ENCODE results near the gene ZFPM1. TPM values are rescaled to one million over a fixed set of nuclear protein-coding genes. Genes with fewer than 3 reads are reported as not detected.

Gene ZFPM1
- total RNA-seq, 1 experiment from 2014 or later, result 14.6 TPM

GRCh38 chr16:88549671-88550245, 96.7 kb downstream of the ZFPM1 start:
- RAD21 ChIA-PET (ENCODE audit: low non-redundant PET in 1 of 2, low total read pairs in 2 of 2, uncharacterized antibody in 2 of 2, unreplicated experiment in 2 of 2), result no interaction called here
- no peak overlapping the region for H3K4me2 ChIP-seq (ENCODE audit: low read length)
- no TSS peak for BruUV-seq (replicated peaks)
- H3K27ac ChIP-seq (ENCODE audit: low read depth, low read length), result no peak overlapping the region
- H2AFZ ChIP-seq (ENCODE audit: low read depth, low read length, poor library complexity, severe bottlenecking), result no peak overlapping the region
- H3K27me3 ChIP-seq (ENCODE audit: insufficient read depth, low read length), result peaks cover 21% of the 10 kb centered on the region; the same call in 1 of the 2 replicates
- intact Hi-C loops (cut with micrococcal nuclease), result no loop called here
- no peak overlapping the region for H3K9ac ChIP-seq (ENCODE audit: low read length)
- ATAC-seq (no peak), DNase-seq (ENCODE audit: low read depth, low spot score) (no peak)
- no peaks in the 10 kb centered on the region for H3K9me3 ChIP-seq (ENCODE audit: control insufficient read depth in 1 of 2, insufficient read depth in 1 of 2, low read depth in 1 of 2, low read length in 2 of 2)
- no peaks in the 10 kb centered on the region for H3K79me2 ChIP-seq (ENCODE audit: insufficient read depth, low read length)
- CTCF ChIA-PET, result interaction anchor here (0.6 to 1.2 kb wide), 2 partner anchors 9 to 10 kb away, joined by 3 read pairs; no protein-coding TSS in a partner anchor
- POLR2A ChIA-PET, result no interaction called here
- H4K20me1 ChIP-seq (ENCODE audit: insufficient read depth), result no peaks in the 10 kb centered on the region
- no peak for TF ChIP-seq TCF7L2 (IDR thresholded peaks at IDR 0.05; ENCODE audit: borderline replicate concordance, extremely low read depth, insufficient read depth, insufficient read length)
- no peak for TF ChIP-seq EGR1 (IDR thresholded peaks at IDR 0.05; ENCODE audit: low read depth)
- no peak for TF ChIP-seq REST (IDR thresholded peaks at IDR 0.05; ENCODE audit: low read depth)
- TF ChIP-seq JUND (IDR thresholded peaks at IDR 0.05), result no peak
- TF ChIP-seq EZH2phosphoT487 (IDR thresholded peaks at IDR 0.05; ENCODE audit: borderline replicate concordance), result no peak
- TF ChIP-seq SP1 (IDR thresholded peaks at IDR 0.05; ENCODE audit: low read depth), result no peak
- TF ChIP-seq EZH2 (IDR thresholded peaks at IDR 0.05), result no peak
- TF ChIP-seq ZFX (IDR thresholded peaks at IDR 0.05), result no peak
- no peak for TF ChIP-seq POLR2AphosphoS5 (IDR thresholded peaks at IDR 0.05; ENCODE audit: low read depth, low read length)
- TF ChIP-seq CEBPB (IDR thresholded peaks at IDR 0.05; ENCODE audit: low read depth), result no peak
- no peak for TF ChIP-seq ATF3 (IDR thresholded peaks at IDR 0.05)
- TF ChIP-seq FOSL1 (IDR thresholded peaks at IDR 0.05; ENCODE audit: low read depth), result no peak
- TF ChIP-seq ZBTB33 (IDR thresholded peaks at IDR 0.05; ENCODE audit: extremely low read depth, insufficient replicate concordance, low read length), result no peak
- no peak for TF ChIP-seq CTCF (IDR thresholded peaks at IDR 0.05 in 2 of 3, conservative IDR thresholded peaks at IDR 0.05 in 1 of 3; ENCODE audit: borderline replicate concordance in 1 of 3, insufficient read depth in 1 of 3, low read depth in 2 of 3, low read length in 2 of 3)
- TF ChIP-seq SIN3A (IDR thresholded peaks at IDR 0.05; ENCODE audit: low read depth), result no peak
- no peak for TF ChIP-seq ZNF274 (IDR thresholded peaks at IDR 0.05; ENCODE audit: low read depth, low read length)
- no peak for TF ChIP-seq SRF (IDR thresholded peaks at IDR 0.05; ENCODE audit: low read depth)
- TF ChIP-seq MAX (IDR thresholded peaks at IDR 0.05), result no peak
- no peak for TF ChIP-seq YY1 (IDR thresholded peaks at IDR 0.05; ENCODE audit: extremely low read depth, insufficient replicate concordance, low read depth, low read length)
- TF ChIP-seq ELF1 (IDR thresholded peaks at IDR 0.05; ENCODE audit: borderline replicate concordance, low read depth), result no peak
- no peak overlapping the region for H3K4me3 ChIP-seq (replicated peaks in 1 of 2; ENCODE audit: low read depth in 1 of 2, low read length in 2 of 2)
- no peaks in the 10 kb centered on the region for H3K36me3 ChIP-seq (ENCODE audit: control insufficient read depth in 1 of 2, insufficient read depth in 2 of 2, low read length in 2 of 2)
- no peaks in the 10 kb centered on the region for H3K9me2 ChIP-seq (ENCODE audit: insufficient read depth)
- no peaks in the 10 kb centered on the region for H3K4me1 ChIP-seq (ENCODE audit: control insufficient read depth in 1 of 2, insufficient read depth in 2 of 2, low read length in 2 of 2)

Measured in HCT116 (cell line).